Skeletal muscle tissue (tissue), 4 donors: ENCODE results near the gene CACNG7. TPM values are rescaled to one million over a fixed set of nuclear protein-coding genes. Genes with fewer than 3 reads are reported as not detected.
"Not testable (repeated sequence)": the region's sequence is repeated elsewhere in the genome, so short reads cannot be mapped to it uniquely, and the experiment has no call there.

ENCODE experiments used
- H3K27ac ChIP-seq: one replicate; pipeline ENCODE4 v1.7.0; 2013; ENCODE audit warnings: mild to moderate bottlenecking, low read depth, low read length, inconsistent platforms
- H3K27me3 ChIP-seq, 3 donors: one replicate each; pipeline ENCODE4 v1.7.0; 2013; ENCODE audit warnings: low read length in 3 of 3; ENCODE audit not compliant: control insufficient read depth in 3 of 3, insufficient read depth in 3 of 3
- H3K36me3 ChIP-seq, 3 donors: one replicate each; pipeline ENCODE4 v1.7.0; 2013; ENCODE audit warnings: low read length in 3 of 3; ENCODE audit not compliant: control insufficient read depth in 3 of 3, insufficient read depth in 3 of 3
- H3K4me1 ChIP-seq, 3 donors: one replicate each; pipeline ENCODE4 v1.7.0; 2013; ENCODE audit warnings: low read length in 3 of 3, mild to moderate bottlenecking in 3 of 3; ENCODE audit not compliant: control insufficient read depth in 3 of 3, insufficient read depth in 3 of 3
- H3K4me3 ChIP-seq, 3 donors: one replicate each; pipeline ENCODE4 v1.7.0; 2013; ENCODE audit warnings: low read length in 3 of 3
- H3K9ac ChIP-seq, 3 donors: one replicate each; pipeline ENCODE4 v1.7.0; 2013; ENCODE audit warnings: low read length in 3 of 3, mild to moderate bottlenecking in 3 of 3, moderate library complexity in 2 of 3, low read depth in 1 of 3
- H3K9me3 ChIP-seq, 3 donors: one replicate each; pipeline ENCODE4 v1.7.0; 2013; ENCODE audit warnings: low read length in 3 of 3; ENCODE audit not compliant: control insufficient read depth in 3 of 3
- total RNA-seq: library from RNA; depleted of rRNA; stranded (reverse); fragments of >200 nt; gene quantifications from one replicate; pipeline ENCODE4 v1.2.3, GENCODE V29; 2014
- donor health status: Osteomylitis.

CACNG7 gene
- total RNA-seq, 1 donor from 2014 or later, result not detected

DNA sequence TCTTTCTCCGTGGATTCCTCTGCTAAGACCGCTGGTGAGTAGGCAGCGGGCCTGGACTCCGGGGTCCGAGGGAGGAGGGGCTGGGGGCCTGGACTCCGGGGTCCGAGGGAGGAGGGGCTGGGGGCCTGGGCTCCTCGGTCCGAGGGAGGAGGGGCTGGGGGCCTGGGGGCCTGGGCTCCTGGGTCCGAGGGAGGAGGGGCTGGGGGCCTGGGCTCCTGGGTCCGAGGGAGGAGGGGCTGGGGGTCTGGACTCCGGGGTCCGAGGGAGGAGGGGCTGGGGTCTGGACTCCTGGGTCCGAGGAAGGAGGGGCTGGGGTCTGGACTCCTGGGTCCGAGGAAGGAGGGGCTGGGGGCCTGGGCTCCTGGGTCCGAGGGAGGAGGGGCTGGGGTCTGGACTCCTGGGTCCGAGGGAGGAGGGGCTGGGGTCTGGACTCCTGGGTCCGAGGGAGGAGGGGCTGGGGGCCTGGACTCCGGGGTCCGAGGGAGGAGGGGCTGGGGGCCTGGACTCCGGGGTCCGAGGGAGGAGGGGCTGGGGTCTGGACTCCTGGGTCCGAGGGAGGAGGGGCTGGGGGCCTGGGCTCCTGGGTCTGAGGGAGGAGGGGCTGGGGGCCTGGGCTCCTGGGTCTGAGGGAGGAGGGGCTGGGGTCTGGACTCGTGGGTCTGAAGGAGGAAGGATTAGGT lies 39.1 kb upstream of the CACNG7 start:
- peaks cover 14 to 19% (median 18%) of the 10 kb centered on the region in 3 donors for H3K4me1 ChIP-seq
- H3K9ac ChIP-seq, result peak overlapping the region in 2 of 3 donors; percentile 75 to 79
- peak overlapping the region; percentile 64 to 78 (median 74) for H3K4me3 ChIP-seq
- peaks cover 10 to 17% (median 10%) of the 10 kb centered on the region in 3 donors for H3K36me3 ChIP-seq
- not testable (repeated sequence) for H3K9me3 ChIP-seq
- peak overlapping the region; percentile 87 for H3K27ac ChIP-seq
- peaks cover 0 to 22% (median 4%) of the 10 kb centered on the region in 3 donors for H3K27me3 ChIP-seq

DNA sequence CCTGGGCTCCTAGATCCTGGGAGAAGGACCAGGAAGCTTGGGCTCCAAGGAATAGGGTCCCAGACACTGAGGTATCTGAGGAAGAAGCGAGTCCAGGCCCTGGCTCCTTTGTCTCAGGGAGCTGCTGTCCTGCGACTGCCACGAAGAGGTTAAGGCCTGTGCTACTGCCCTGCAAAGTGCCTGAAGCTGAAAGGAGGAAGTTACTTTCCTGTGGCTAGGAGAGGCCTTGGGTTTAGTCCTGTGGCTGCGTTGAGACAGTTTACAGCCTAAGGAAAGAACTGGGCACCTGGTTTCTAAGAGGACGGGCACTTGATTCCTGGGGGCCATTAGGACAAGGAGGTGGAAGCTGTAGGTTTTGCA lies 38.6 kb upstream of the CACNG7 start:
- Histone ChIP-seq H3K27ac (no peak overlapping the region), H3K4me3 (peak overlapping the region in 2 of 3 donors; percentile 41 to 59), H3K4me1 (peaks cover 14 to 19% (median 18%) of the 10 kb centered on the region in 3 donors), H3K9ac (no peak overlapping the region), H3K9me3 (no peaks in the 10 kb centered on the region), H3K27me3 (peaks cover 0 to 21% (median 4%) of the 10 kb centered on the region in 3 donors), H3K36me3 (peaks cover 10 to 17% (median 10%) of the 10 kb centered on the region in 3 donors)

DNA sequence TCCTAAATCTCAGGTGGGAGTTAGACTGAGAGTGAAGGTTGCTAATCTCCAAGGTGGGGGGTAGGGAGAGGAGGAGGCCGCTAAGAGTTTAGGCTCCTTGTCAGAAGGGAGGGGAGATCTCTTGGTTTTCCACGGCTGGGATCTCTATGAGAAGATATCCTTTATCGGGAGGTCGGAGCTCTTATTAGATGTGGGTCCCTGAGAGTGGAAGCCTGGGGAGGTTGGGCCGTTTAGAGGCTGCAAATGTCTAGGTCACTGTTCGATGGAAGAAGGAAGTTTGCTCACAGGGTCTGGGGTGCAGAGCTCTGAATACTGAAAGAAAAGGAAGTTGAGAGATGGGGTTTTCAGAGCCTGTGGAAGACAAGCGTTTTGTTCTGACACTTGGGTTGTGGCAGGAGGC lies 37.6 kb upstream of the CACNG7 start:
- Histone ChIP-seq H3K9ac (no peak overlapping the region), H3K4me3 (peak overlapping the region in 1 of 3 donors; percentile 23), H3K4me1 (peaks cover 13 to 19% (median 14%) of the 10 kb centered on the region in 3 donors), H3K27me3 (peaks cover 0 to 17% (median 4%) of the 10 kb centered on the region in 3 donors), H3K9me3 (no peaks in the 10 kb centered on the region), H3K27ac (no peak overlapping the region), H3K36me3 (peaks cover 10 to 17% (median 10%) of the 10 kb centered on the region in 3 donors)

DNA sequence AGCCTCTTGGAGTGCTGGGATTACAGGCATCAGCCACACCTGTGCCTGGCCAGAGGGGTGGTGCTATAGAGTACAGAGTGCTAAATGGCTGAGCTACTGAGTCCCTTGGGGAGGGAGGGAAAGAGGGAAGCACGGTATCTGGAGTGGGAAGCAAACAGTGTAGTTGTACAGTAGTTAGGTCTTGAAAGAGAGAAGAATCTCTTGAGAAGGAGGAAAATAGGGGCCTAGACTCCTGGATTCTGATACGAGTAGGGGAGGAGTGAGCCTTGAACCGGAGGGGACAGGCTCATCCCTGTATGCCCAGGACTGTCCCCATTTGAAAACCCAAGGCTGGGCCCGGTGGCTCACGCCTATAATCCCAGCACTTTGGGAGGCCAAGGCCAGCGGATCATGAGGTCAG lies 36.3 kb upstream of the CACNG7 start:
- Histone ChIP-seq H3K9me3 (no peaks in the 10 kb centered on the region), H3K4me1 (peaks cover 14 to 15% (median 15%) of the 10 kb centered on the region in 3 donors), H3K27ac (no peak overlapping the region), H3K4me3 (no peak overlapping the region), H3K27me3 (peaks cover 0 to 17% (median 0%) of the 10 kb centered on the region in 3 donors), H3K9ac (no peak overlapping the region), H3K36me3 (peaks cover 10 to 17% (median 10%) of the 10 kb centered on the region in 3 donors)

DNA sequence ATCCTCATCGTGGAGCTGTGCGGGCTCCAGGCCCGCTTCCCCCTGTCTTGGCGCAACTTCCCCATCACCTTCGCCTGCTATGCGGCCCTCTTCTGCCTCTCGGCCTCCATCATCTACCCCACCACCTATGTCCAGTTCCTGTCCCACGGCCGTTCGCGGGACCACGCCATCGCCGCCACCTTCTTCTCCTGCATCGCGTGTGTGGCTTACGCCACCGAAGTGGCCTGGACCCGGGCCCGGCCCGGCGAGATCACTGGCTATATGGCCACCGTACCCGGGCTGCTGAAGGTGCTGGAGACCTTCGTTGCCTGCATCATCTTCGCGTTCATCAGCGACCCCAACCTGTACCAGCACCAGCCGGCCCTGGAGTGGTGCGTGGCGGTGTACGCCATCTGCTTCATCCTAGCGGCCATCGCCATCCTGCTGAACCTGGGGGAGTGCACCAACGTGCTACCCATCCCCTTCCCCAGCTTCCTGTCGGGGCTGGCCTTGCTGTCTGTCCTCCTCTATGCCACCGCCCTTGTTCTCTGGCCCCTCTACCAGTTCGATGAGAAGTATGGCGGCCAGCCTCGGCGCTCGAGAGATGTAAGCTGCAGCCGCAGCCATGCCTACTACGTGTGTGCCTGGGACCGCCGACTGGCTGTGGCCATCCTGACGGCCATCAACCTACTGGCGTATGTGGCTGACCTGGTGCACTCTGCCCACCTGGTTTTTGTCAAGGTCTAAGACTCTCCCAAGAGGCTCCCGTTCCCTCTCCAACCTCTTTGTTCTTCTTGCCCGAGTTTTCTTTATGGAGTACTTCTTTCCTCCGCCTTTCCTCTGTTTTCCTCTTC lies 35.1 kb upstream of the CACNG7 start:
- H3K4me1 ChIP-seq, result peaks cover 15 to 19% (median 18%) of the 10 kb centered on the region in 3 donors

DNA sequence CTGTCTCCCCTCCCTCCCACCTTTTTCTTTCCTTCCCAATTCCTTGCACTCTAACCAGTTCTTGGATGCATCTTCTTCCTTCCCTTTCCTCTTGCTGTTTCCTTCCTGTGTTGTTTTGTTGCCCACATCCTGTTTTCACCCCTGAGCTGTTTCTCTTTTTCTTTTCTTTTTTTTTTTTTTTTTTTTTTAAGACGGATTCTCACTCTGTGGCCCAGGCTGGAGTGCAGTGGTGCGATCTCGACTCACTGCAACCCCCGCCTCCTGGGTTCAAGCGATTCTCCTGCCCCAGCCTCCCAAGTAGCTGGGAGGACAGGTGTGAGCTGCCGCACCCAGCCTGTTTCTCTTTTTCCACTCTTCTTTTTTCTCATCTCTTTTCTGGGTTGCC lies 34.5 kb upstream of the CACNG7 start:
- Histone ChIP-seq H3K9me3 (no peaks in the 10 kb centered on the region), H3K27ac (no peak overlapping the region), H3K36me3 (peaks cover 10 to 17% (median 10%) of the 10 kb centered on the region in 3 donors), H3K27me3 (peaks cover 0 to 9% (median 6%) of the 10 kb centered on the region in 3 donors), H3K4me3 (no peak overlapping the region), H3K9ac (no peak overlapping the region), H3K4me1 (peaks cover 15 to 23% (median 22%) of the 10 kb centered on the region in 3 donors)

More for the DNA sequence above, 35.1 kb upstream of the CACNG7 start:
- H3K4me3 ChIP-seq, result no peak overlapping the region
- no peak overlapping the region for H3K9ac ChIP-seq
- no peaks in the 10 kb centered on the region for H3K9me3 ChIP-seq
- peaks cover 0 to 9% (median 4%) of the 10 kb centered on the region in 3 donors for H3K27me3 ChIP-seq
- H3K36me3 ChIP-seq, result peaks cover 10 to 17% (median 10%) of the 10 kb centered on the region in 3 donors
- H3K27ac ChIP-seq, result no peak overlapping the region

DNA sequence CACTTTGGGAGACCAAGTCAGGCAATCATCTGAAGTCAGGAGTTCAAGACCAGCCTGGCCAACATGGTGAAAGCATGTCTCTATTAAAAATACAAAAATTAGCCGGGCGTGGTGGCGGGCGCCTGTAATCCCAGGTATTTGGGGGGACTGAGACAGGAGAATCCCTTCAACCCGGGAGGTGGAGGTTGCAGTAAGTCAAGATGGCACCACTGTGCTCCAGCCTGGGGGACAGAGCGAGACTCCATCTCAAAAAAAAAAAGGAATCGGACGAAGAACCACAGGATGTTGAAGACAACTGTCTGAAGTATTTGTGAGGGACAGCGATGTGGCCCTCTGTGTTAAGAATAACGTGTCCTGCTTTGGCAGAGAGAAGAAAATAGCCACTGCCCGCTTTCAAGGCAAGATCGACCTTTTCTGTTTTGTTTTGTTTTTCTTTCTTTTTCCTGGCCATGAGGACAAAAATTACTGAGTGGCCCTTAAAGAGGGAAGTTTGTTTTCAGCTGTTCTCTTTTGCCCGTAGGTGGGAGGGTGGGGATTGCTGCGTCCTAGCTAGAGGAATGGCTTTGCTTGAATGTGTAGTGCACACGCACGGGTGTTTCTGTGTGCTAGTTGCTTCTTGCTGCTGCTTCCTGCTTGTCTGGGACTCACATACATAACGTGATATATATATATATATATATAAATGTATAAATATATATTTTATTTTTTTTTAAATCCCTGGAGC lies 33.3 kb upstream of the CACNG7 start:
- peaks cover 10 to 14% (median 10%) of the 10 kb centered on the region in 3 donors for H3K36me3 ChIP-seq
- peaks cover 11 to 24% (median 20%) of the 10 kb centered on the region in 3 donors for H3K4me1 ChIP-seq
- no peaks in the 10 kb centered on the region for H3K9me3 ChIP-seq
- H3K9ac ChIP-seq, result no peak overlapping the region
- H3K4me3 ChIP-seq, result no peak overlapping the region
- no peak overlapping the region for H3K27ac ChIP-seq
- H3K27me3 ChIP-seq, result peaks cover 4 to 12% (median 9%) of the 10 kb centered on the region in 3 donors

DNA sequence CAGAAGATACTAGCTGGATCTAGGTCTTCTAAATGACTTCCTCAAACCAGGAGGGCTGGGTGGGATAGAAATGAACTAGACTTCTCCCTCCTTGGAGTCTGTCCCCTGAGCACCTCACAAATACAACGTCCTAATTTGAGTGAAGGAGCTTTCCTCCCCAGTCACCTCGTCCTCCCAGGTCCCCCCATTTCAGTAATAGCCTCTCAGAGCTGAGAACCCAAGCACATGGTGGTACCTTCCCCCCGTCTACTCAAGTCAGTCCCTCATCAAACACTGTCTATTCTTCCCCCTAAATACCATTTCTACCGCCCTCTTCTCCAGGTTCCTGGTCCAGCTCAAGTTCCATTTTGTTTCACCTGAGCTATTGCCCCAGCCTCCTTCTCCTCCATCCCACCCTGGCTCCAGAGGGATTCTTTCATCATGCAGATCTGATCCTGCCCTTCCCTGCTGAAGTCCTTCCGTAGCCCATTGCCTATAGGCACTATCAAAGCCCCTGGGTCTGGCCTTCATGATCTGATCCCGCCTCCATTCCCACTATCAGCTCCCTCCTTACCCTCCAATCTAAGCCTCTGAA lies 32.3 kb upstream of the CACNG7 start:
- H3K9ac ChIP-seq, result no peak overlapping the region
- peaks cover 13 to 23% (median 20%) of the 10 kb centered on the region in 3 donors for H3K4me1 ChIP-seq
- H3K27me3 ChIP-seq, result peaks cover 8 to 21% (median 16%) of the 10 kb centered on the region in 3 donors
- no peak overlapping the region for H3K27ac ChIP-seq
- H3K36me3 ChIP-seq, result peaks cover 10% of the 10 kb centered on the region in 3 donors
- H3K9me3 ChIP-seq, result no peaks in the 10 kb centered on the region
- H3K4me3 ChIP-seq, result no peak overlapping the region

DNA sequence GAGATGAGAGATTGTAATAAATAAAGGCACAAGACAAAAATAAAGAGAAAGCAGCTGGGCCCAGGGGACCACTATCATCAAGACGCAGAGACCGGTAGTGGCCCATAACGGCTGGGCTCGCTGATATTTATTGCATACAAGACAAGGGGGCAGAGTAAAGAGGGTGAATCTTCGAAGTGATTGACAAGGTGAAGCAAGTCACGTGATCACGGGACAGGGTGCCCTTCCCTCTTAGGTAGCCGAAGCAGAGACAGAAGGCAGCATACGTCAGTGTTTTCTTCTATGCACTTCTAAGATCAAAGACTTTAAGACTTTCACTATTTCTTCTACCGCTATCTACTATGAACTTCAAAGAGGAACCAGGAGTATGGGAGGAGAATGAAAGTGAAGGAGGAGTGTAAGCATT lies 31.7 kb upstream of the CACNG7 start:
- peaks cover 12 to 26% (median 22%) of the 10 kb centered on the region in 3 donors for H3K27me3 ChIP-seq
- no peaks in the 10 kb centered on the region for H3K9me3 ChIP-seq
- peaks cover 15 to 29% (median 20%) of the 10 kb centered on the region in 3 donors for H3K4me1 ChIP-seq
- no peak overlapping the region for H3K9ac ChIP-seq
- H3K27ac ChIP-seq, result no peak overlapping the region
- H3K36me3 ChIP-seq, result peaks cover 10% of the 10 kb centered on the region in 3 donors
- H3K4me3 ChIP-seq, result no peak overlapping the region
